B cell (primary cell): ENCODE results near the gene INKA1. TPM values are rescaled to one million over a fixed set of nuclear protein-coding genes. Genes with fewer than 3 reads are reported as not detected.

ENCODE experiments used
- ATAC-seq: fragments of 200-7000 bp; cut with Tn5 transposase; one replicate; pipeline ENCODE4 v1.10.0; 2021; ENCODE audit warnings: low read depth, mild to moderate bottlenecking, moderate number of reproducible peaks, moderate library complexity
- CTCF ChIA-PET: fragments of 350-600 bp; sonication (Branson Sonifier 250); formaldehyde crosslinking; loops from one replicate; lab custom pipeline; 2021; ENCODE audit warnings: antibody characterized with exemption, inconsistent platforms; lab: Charles Lee
- POLR2A ChIA-PET: fragments of 350-600 bp; sonication (Branson Sonifier 250); formaldehyde crosslinking; loops from one replicate; lab custom pipeline; 2021; ENCODE audit warnings: antibody characterized with exemption; lab: Charles Lee
- DNase-seq: peaks from one replicate; pipeline ENCODE4 v3.0.0; 2013
- H2AFZ ChIP-seq: 2 replicates; pipeline ENCODE4 v1.6.1; 2012; ENCODE audit warnings: mild to moderate bottlenecking, low read depth, low read length; ENCODE audit not compliant: insufficient read depth, poor library complexity, severe bottlenecking
- H3K27ac ChIP-seq, 2 donors: 1 replicate in 1 of 2; 2 replicates in 1 of 2; pipeline ENCODE4 v1.5.1; 2012 to 2013; ENCODE audit warnings: low read length in 2 of 2, mild to moderate bottlenecking in 2 of 2, moderate library complexity in 1 of 2
- H3K27me3 ChIP-seq, 4 experiments: fragments of 200-600 bp in 1 of 4; sonication (generic) in 1 of 4; replicated peaks in 1 of 4; 1 replicate in 2 of 4; 2 replicates in 2 of 4; pipeline versions ENCODE4 v1.6.1 to v1.7.0; 2013 to 2016; ENCODE audit warnings: low read length in 3 of 4, mild to moderate bottlenecking in 2 of 4, mixed read lengths in 1 of 4, moderate library complexity in 1 of 4; ENCODE audit not compliant: insufficient read depth in 4 of 4, control insufficient read depth in 3 of 4; ENCODE audit errors: control extremely low read depth in 1 of 4
- H3K36me3 ChIP-seq, 2 experiments: replicated peaks in 1 of 2; 1 replicate in 1 of 2; 2 replicates in 1 of 2; pipeline versions ENCODE4 v1.6.1 to v1.7.1; 2013; ENCODE audit warnings: low read length in 1 of 2; ENCODE audit not compliant: insufficient read depth in 2 of 2, control insufficient read depth in 1 of 2; ENCODE audit errors: control extremely low read depth in 1 of 2, extremely low read depth in 1 of 2
- H3K4me1 ChIP-seq, 2 donors: fragments of 200-600 bp in 1 of 2; sonication (generic) in 1 of 2; 1 replicate in 1 of 2; 2 replicates in 1 of 2; pipeline versions ENCODE4 v1.5.1 to v1.6.1; 2013 to 2017; ENCODE audit warnings: low read length in 2 of 2; ENCODE audit not compliant: control insufficient read depth in 2 of 2, insufficient read depth in 2 of 2
- H3K4me2 ChIP-seq: replicated peaks from 2 replicates; pipeline ENCODE3; 2012; ENCODE audit warnings: mild to moderate bottlenecking, low read depth, low read length; ENCODE audit not compliant: poor library complexity, severe bottlenecking
- H3K4me3 ChIP-seq, 5 experiments: fragments of 200-600 bp in 1 of 5; sonication (generic) in 1 of 5; 1 replicate in 3 of 5; 2 replicates in 2 of 5; pipeline versions ENCODE4 v1.5.1 to v1.7.0; 2011 to 2016; ENCODE audit warnings: low read length in 4 of 5, mild to moderate bottlenecking in 4 of 5, low read depth in 2 of 5, control low read depth in 1 of 5, moderate library complexity in 1 of 5; ENCODE audit not compliant: insufficient read depth in 1 of 5; ENCODE audit errors: control extremely low read depth in 1 of 5, extremely low read depth in 1 of 5
- H3K79me2 ChIP-seq: fragments of 200-600 bp; sonication (generic); one replicate; pipeline ENCODE4 v1.6.0; 2016; ENCODE audit warnings: low read length; ENCODE audit not compliant: control insufficient read depth, insufficient read depth
- H3K9ac ChIP-seq: fragments of 200-600 bp; sonication (generic); 2 replicates; pipeline ENCODE4 v1.6.1; 2017; ENCODE audit warnings: mild to moderate bottlenecking, low read length, moderate library complexity
- H3K9me3 ChIP-seq, 3 donors: one replicate each; pipeline versions ENCODE4 v1.6.1 to v1.7.1; 2013; ENCODE audit warnings: low read length in 2 of 3; ENCODE audit not compliant: control insufficient read depth in 2 of 3, insufficient read depth in 1 of 3; ENCODE audit errors: control extremely low read depth in 1 of 3
- H4K20me1 ChIP-seq: 2 replicates; pipeline ENCODE4 v1.6.0; 2012; ENCODE audit warnings: mild to moderate bottlenecking, low read length; ENCODE audit not compliant: insufficient read depth, control insufficient read depth, poor library complexity, severe bottlenecking
- H3K27ac Mint-ChIP-seq: one replicate; pipeline ENCODE4 v1.8.0; 2021; ENCODE audit warnings: mixed read lengths
- H3K27me3 Mint-ChIP-seq: one replicate; pipeline ENCODE4 v1.8.0; 2021; ENCODE audit warnings: mixed read lengths
- H3K4me1 Mint-ChIP-seq: one replicate; pipeline ENCODE4 v1.8.0; 2021; ENCODE audit warnings: mixed read lengths
- H3K4me3 Mint-ChIP-seq: one replicate; pipeline ENCODE4 v1.8.0; 2021; ENCODE audit warnings: mixed read lengths
- H3K9me3 Mint-ChIP-seq: one replicate; pipeline ENCODE4 v1.8.0; 2022; ENCODE audit warnings: mixed read lengths; ENCODE audit not compliant: insufficient read depth
- EZH2 ChIP-seq: IDR thresholded peaks from 2 replicates; pipeline ENCODE4 v1.6.1; 2012; ENCODE audit warnings: borderline replicate concordance, low read depth, mild to moderate bottlenecking, moderate library complexity, low read length; ENCODE audit not compliant: insufficient read depth, poor library complexity, severe bottlenecking
- WGBS: methylation state at CpG from one replicate; pipeline ENCODE4 v1.1.5; 2013; ENCODE audit warnings: missing lambda C conversion rate; ENCODE audit not compliant: insufficient coverage; 5-methylcytosine and 5-hydroxymethylcytosine counted together
- intact Hi-C: fragments of 100-400 bp; cut with micrococcal nuclease; formaldehyde crosslinking; loops from one replicate; pipeline ENCODE4 v1.10.0; 2022
- polyA plus RNA-seq: library from polyadenylated mRNA; depleted of rRNA; stranded (reverse); fragments of >200 nt; gene quantifications from 2 replicates; pipeline ENCODE4 v1.2.3, GENCODE V29; 2012
- total RNA-seq, 2 donors: library from RNA; stranded (reverse); fragments of 120-200 nt in 1 of 2; gene quantifications; 1 replicate in 1 of 2; 2 replicates in 1 of 2; pipeline versions ENCODE4 v1.2.3 to v1.2.4, GENCODE V29; 2013 to 2022
- TF ChIP-seq, protein P1 (sequence below): fragments of 200-600 bp; IDR thresholded peaks from one replicate; pipeline ENCODE4 v1.8.0; 2022; ENCODE audit warnings: antibody characterized with exemption, mild to moderate bottlenecking

The INKA1 gene
- total and polyA plus RNA-seq, 2 donors (not counting 1 experiment from before 2014, with no cell fraction given) = 24.0 to 28.2 TPM

DNA sequence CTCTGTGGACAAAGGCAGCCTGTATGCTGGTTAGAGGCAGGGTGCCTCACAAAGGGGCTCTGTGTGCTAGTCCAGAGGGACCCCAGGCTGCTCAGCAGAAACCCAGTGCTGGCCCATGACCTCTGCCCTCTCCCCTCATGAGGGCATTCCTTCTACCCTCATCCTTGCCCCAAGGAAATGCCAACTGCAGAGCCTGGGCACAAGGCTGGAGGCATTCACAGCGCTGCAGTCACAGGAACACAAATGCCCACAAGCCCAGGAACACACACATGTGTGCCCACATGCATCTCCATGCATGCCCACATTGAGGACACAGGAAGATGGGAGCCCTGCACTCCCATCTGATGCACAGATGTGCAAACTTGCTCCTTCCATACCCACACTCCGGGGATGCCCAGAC lies 3.8 kb downstream of the INKA1 start:
- DNase-seq = no peak
- no peak for TF ChIP-seq EZH2
- TF ChIP-seq, protein P1, sequence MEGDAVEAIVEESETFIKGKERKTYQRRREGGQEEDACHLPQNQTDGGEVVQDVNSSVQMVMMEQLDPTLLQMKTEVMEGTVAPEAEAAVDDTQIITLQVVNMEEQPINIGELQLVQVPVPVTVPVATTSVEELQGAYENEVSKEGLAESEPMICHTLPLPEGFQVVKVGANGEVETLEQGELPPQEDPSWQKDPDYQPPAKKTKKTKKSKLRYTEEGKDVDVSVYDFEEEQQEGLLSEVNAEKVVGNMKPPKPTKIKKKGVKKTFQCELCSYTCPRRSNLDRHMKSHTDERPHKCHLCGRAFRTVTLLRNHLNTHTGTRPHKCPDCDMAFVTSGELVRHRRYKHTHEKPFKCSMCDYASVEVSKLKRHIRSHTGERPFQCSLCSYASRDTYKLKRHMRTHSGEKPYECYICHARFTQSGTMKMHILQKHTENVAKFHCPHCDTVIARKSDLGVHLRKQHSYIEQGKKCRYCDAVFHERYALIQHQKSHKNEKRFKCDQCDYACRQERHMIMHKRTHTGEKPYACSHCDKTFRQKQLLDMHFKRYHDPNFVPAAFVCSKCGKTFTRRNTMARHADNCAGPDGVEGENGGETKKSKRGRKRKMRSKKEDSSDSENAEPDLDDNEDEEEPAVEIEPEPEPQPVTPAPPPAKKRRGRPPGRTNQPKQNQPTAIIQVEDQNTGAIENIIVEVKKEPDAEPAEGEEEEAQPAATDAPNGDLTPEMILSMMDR = no peak
- Histone ChIP-seq H3K27ac (peak overlapping the region; percentile 91 to 97), H3K9me3 (no peaks in the 10 kb centered on the region), H3K4me1 (peaks cover 51 to 73% of the 10 kb centered on the region in 2 donors), H4K20me1 (no peaks in the 10 kb centered on the region), H3K4me2 (peak overlapping the region; percentile 99), H2AFZ (no peak overlapping the region), H3K27me3 (no peaks in the 10 kb centered on the region), H3K36me3 (peaks cover 0 to 45% of the 10 kb centered on the region in 2 experiments), H3K9ac (peak overlapping the region; percentile 98), H3K4me3 (peak overlapping the region in 2 of 5 experiments; percentile 33 to 99), H3K79me2 (peaks cover 21% of the 10 kb centered on the region)
- ChIA-PET POLR2A (interaction anchor here (1.1 to 5.0 kb wide), 3 partner anchors 32 to 134 kb away, joined by 3 to 99 read pairs (median 6); no protein-coding TSS in a partner anchor), CTCF (interaction anchor here (8.6 to 15.1 kb wide), 2 partner anchors 9 to 30 kb away, joined by 121 to 547 read pairs; partner anchors contain the start of gene UBA7)
- Mint-ChIP-seq H3K9me3 (no peaks in the 10 kb centered on the region), H3K27ac (peak overlapping the region; percentile 98), H3K4me3 (peak overlapping the region; percentile 86), H3K27me3 (no peaks in the 10 kb centered on the region), H3K4me1 (peaks cover 81% of the 10 kb centered on the region)
- no peak for ATAC-seq
- intact Hi-C loops = no loop called here
- WGBS = 19% methylated on average over 2 of the region's 2 CpGs

DNA sequence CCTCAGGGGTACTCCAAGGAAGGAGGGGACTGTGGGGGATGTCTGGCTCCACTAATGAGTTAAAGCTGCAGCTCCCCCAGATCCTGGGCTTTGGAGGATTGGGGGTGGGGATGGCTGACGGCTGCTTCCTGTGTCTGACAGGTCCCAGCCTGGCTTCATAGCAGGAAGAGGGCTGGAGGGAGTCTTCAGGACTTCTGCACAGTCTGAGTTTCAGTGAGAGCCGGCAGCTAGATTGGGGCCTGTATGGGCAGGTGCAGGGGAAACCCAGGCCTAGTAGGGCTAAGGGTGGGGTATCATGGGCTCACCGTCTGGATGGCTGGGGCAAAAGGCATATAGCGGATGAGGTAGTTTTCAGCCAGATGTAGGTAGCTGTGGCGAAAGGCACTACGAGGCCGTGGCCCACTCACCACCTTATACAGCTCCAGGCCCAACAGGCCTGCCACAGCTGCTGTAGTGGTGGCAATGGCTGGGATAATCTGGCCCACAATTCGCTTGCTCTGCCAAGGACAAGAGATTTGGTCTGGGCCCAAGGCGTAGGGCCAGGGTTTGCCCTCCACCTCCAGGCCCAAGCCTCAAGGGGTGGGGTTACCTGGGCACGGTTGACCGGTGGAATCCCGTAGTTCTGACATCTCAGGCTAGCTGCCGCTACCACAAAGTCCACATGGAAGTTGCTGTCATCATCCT lies 4.5 kb downstream of the INKA1 start:
- peak overlapping the region; percentile 98 for H3K27ac Mint-ChIP-seq
- POLR2A ChIA-PET = interaction anchor here (1.4 kb wide), 1 partner anchor 32 kb away, joined by 3 read pairs; no protein-coding TSS in a partner anchor
- no peak for ATAC-seq

More for the DNA sequence above, 4.5 kb downstream of the INKA1 start:
- no peaks in the 10 kb centered on the region for H3K27me3 Mint-ChIP-seq
- WGBS = 63% methylated on average over 11 of the region's 13 CpGs
- Histone ChIP-seq H3K4me2 (peak overlapping the region; percentile 99), H3K36me3 (peaks cover 0 to 52% of the 10 kb centered on the region in 2 experiments), H3K27me3 (no peaks in the 10 kb centered on the region), H3K79me2 (peaks cover 29% of the 10 kb centered on the region), H3K4me3 (peak overlapping the region in 1 of 5 experiments; percentile 99), H3K9ac (peak overlapping the region; percentile 98), H2AFZ (no peak overlapping the region), H3K4me1 (peaks cover 56 to 77% of the 10 kb centered on the region in 2 donors), H3K27ac (peak overlapping the region; percentile 91 to 97), H3K9me3 (no peaks in the 10 kb centered on the region), H4K20me1 (no peaks in the 10 kb centered on the region)
- peak overlapping the region; percentile 86 for H3K4me3 Mint-ChIP-seq
- TF ChIP-seq EZH2 = no peak
- TF ChIP-seq, protein P1 = no peak
- intact Hi-C loops = no loop called here
- no peaks in the 10 kb centered on the region for H3K9me3 Mint-ChIP-seq
- DNase-seq = peak; percentile 69
- CTCF ChIA-PET = interaction anchor here (1.2 to 15.1 kb wide), 3 partner anchors 8 to 268 kb away, joined by 3 to 547 read pairs (median 121); partner anchors contain the start of gene UBA7
- peaks cover 82% of the 10 kb centered on the region for H3K4me1 Mint-ChIP-seq
